Stimulated activated CD4-positive, alpha-beta T cell treated with anti-CD3 and anti-CD28 coated beads, Interleukin-2, amount 100 ng/mL, for 24 hours (primary cell): ENCODE measurements around the gene ATM.

Source experiments
- DNase-seq, 2 donors: peaks; one replicate each; pipeline ENCODE4 v3.0.0-alpha.2; 2020

Gene ATM

GRCh38 chr11:108222574-108223347, at the start of gene ATM, which contains the start of gene NPAT:
ATM (plus strand) TSS chr11:108223067; CDS start chr11:108227625, 4,558 bp downstream.
NPAT (minus strand) TSS chr11:108222638; CDS start chr11:108222536, 102 bp downstream.
- peak; percentile 97 to 99 for DNase-seq

GRCh38 chr11:108177570-108177969, 45.3 kb upstream of the ATM start:
- no peak for DNase-seq

- DNase-seq: no peak
Measured at GRCh38 chr11:108193725-108194124, 29.1 kb upstream of the ATM start.

- no peak for DNase-seq
Measured at GRCh38 chr11:108196901-108197300, 26.0 kb upstream of the ATM start.

- DNase-seq: no peak
Measured at GRCh38 chr11:108197351-108197750, 25.5 kb upstream of the ATM start.

- no peak for DNase-seq
Measured at GRCh38 chr11:108198833-108199232, 24.0 kb upstream of the ATM start.

- DNase-seq: peak; percentile 69 to 82
Measured at GRCh38 chr11:108199446-108200321, 23.2 kb upstream of the ATM start.

GRCh38 chr11:108203075-108203474, 19.8 kb upstream of the ATM start:
- DNase-seq: no peak

- no peak for DNase-seq
Measured at GRCh38 chr11:108204376-108204775, 18.5 kb upstream of the ATM start.

GRCh38 chr11:108204929-108205499, 17.9 kb upstream of the ATM start:
- DNase-seq: no peak

- DNase-seq: no peak
Measured at GRCh38 chr11:108206171-108206570, 16.7 kb upstream of the ATM start.

GRCh38 chr11:108206969-108207682, 15.7 kb upstream of the ATM start:
- no peak for DNase-seq

- no peak for DNase-seq
Measured at GRCh38 chr11:108207683-108208060, 15.2 kb upstream of the ATM start.

GRCh38 chr11:108210441-108210840, 12.4 kb upstream of the ATM start:
- DNase-seq: no peak

- DNase-seq: no peak
Measured at GRCh38 chr11:108213784-108214183, 9.1 kb upstream of the ATM start.

GRCh38 chr11:108216988-108217387, 5.9 kb upstream of the ATM start:
- no peak for DNase-seq

- DNase-seq: no peak
Measured at GRCh38 chr11:108218455-108218854, 4.4 kb upstream of the ATM start.

- DNase-seq: no peak
Measured at GRCh38 chr11:108218912-108219783, 3.7 kb upstream of the ATM start.

GRCh38 chr11:108220721-108221336, 2.0 kb upstream of the ATM start:
- no peak for DNase-seq

GRCh38 chr11:108221371-108221770, 1.5 kb upstream of the ATM start:
- DNase-seq: no peak

GRCh38 chr11:108221911-108222573, 825 bp upstream of the ATM start:
- DNase-seq: peak in 1 of 2 donors; percentile 35
